IPS-15b (cell line): ENCODE results near the gene PANK4.

Experiments used
- H3K27me3 ChIP-seq: one replicate; pipeline ENCODE4 v1.6.1; 2013; ENCODE audit warnings: low read length; ENCODE audit not compliant: control insufficient read depth, insufficient read depth
- H3K36me3 ChIP-seq: one replicate; pipeline ENCODE4 v1.6.1; 2013; ENCODE audit warnings: low read length; ENCODE audit not compliant: control insufficient read depth, insufficient read depth
- H3K4me1 ChIP-seq: one replicate; pipeline ENCODE4 v1.6.1; 2013; ENCODE audit warnings: mild to moderate bottlenecking, low read length; ENCODE audit not compliant: control insufficient read depth, insufficient read depth
- H3K4me3 ChIP-seq: one replicate; pipeline ENCODE4 v1.5.1; 2013; ENCODE audit warnings: low read depth, low read length
- H3K9ac ChIP-seq: one replicate; pipeline ENCODE4 v1.6.1; 2013; ENCODE audit warnings: low read depth, mild to moderate bottlenecking, low read length
- H3K9me3 ChIP-seq: one replicate; pipeline ENCODE4 v1.6.1; 2013; ENCODE audit warnings: mild to moderate bottlenecking, low read length; ENCODE audit not compliant: control insufficient read depth, insufficient read depth

Gene PANK4

GRCh38 chr1:2513939-2514652, 12.3 kb downstream of the PANK4 start:
- no peak overlapping the region for H3K4me3 ChIP-seq
- no peaks in the 10 kb centered on the region for H3K27me3 ChIP-seq
- no peaks in the 10 kb centered on the region for H3K9me3 ChIP-seq
- H3K36me3 ChIP-seq, result peaks cover 87% of the 10 kb centered on the region
- H3K9ac ChIP-seq, result no peak overlapping the region
- no peaks in the 10 kb centered on the region for H3K4me1 ChIP-seq

DNA sequence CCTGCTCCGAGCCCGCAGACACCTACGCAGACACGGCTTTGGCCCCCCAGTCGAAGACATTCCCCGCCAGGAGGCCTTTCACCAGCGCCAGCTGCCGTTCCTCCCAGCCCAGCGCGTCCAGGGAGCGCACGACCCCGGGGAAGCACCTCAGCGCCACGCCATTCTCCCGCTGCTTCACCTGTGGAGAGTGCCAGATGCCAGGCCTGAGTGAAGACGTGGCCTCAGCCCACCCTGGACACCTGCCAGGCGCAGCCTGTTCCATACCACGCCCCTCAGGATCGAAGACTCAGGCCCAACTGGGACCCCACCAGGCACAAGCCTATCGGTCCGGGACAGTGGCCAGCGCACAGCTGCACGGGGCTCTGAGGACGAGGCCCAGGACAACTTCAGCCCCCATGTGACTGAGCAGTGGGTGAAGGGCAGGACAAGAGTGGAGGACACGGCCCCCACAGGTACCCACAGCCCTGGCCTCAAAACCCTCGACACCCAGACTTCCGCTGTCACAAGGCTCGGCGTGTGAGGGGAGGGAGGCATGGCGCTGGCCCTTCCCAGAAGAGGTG, 13.5 kb downstream of the PANK4 start:
- Histone ChIP-seq H3K9me3 (no peaks in the 10 kb centered on the region), H3K4me1 (no peaks in the 10 kb centered on the region), H3K4me3 (no peak overlapping the region), H3K27me3 (no peaks in the 10 kb centered on the region), H3K36me3 (peaks cover 84% of the 10 kb centered on the region), H3K9ac (no peak overlapping the region)

GRCh38 chr1:2510366-2511155, 15.8 kb downstream of the PANK4 start:
- H3K9me3 ChIP-seq, result no peaks in the 10 kb centered on the region
- no peaks in the 10 kb centered on the region for H3K4me1 ChIP-seq
- H3K4me3 ChIP-seq, result no peak overlapping the region
- no peaks in the 10 kb centered on the region for H3K27me3 ChIP-seq
- peaks cover 67% of the 10 kb centered on the region for H3K36me3 ChIP-seq
- no peak overlapping the region for H3K9ac ChIP-seq

DNA sequence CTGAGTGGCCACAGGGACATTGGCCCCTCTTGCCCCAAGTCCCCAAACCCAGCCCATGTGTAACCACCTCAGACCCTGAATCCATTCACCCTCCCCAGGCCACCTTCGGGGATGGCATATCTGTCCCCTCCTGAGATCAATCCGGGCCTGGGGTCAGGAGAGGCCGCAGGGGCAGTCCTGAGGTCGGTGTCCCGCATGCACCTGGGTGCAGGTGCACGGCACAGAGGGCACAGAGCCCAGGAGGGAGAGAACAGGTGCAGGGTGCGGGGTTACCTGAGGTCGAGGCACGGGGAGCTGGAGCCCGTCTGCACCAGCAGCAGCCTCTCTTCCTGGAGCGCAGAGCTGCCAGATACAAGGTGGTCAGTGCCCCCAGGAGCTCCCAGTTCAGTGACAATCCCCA, 16.8 kb downstream of the PANK4 start:
- H3K9me3 ChIP-seq, result no peaks in the 10 kb centered on the region
- no peak overlapping the region for H3K4me3 ChIP-seq
- H3K4me1 ChIP-seq, result no peaks in the 10 kb centered on the region
- no peak overlapping the region for H3K9ac ChIP-seq
- peaks cover 59% of the 10 kb centered on the region for H3K36me3 ChIP-seq
- H3K27me3 ChIP-seq, result no peaks in the 10 kb centered on the region

GRCh38 chr1:2508751-2509150, 17.6 kb downstream of the PANK4 start:
- Histone ChIP-seq H3K27me3 (no peaks in the 10 kb centered on the region), H3K4me1 (no peaks in the 10 kb centered on the region), H3K36me3 (peaks cover 53% of the 10 kb centered on the region), H3K9ac (no peak overlapping the region), H3K4me3 (no peak overlapping the region), H3K9me3 (no peaks in the 10 kb centered on the region)

DNA sequence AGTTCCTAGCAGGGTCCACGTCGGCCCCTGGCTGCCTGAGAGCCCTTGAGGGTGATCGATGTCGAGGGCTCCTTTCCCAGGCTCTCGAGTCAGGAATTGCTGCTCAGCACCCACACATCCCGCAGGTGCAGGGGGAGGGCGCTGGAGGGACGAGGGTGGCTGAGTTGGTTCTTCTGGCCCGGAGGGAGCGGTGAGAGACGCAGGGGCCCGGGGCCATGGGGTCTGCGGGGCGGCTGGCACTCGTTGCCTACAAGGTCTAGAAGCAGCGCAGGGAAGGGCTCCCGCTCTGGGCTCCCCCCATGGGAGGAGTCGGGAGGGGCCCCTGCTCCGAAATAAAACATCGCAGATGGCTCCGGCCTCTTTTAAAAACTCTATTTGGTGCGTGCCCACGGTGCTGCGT, 18.2 kb downstream of the PANK4 start:
- no peak overlapping the region for H3K4me3 ChIP-seq
- H3K36me3 ChIP-seq, result peaks cover 47% of the 10 kb centered on the region
- no peaks in the 10 kb centered on the region for H3K4me1 ChIP-seq
- H3K9me3 ChIP-seq, result no peaks in the 10 kb centered on the region
- no peaks in the 10 kb centered on the region for H3K27me3 ChIP-seq
- no peak overlapping the region for H3K9ac ChIP-seq

- H3K9ac ChIP-seq, result no peak overlapping the region
- H3K9me3 ChIP-seq, result no peaks in the 10 kb centered on the region
- no peaks in the 10 kb centered on the region for H3K27me3 ChIP-seq
- peaks cover 43% of the 10 kb centered on the region for H3K36me3 ChIP-seq
- H3K4me1 ChIP-seq, result no peaks in the 10 kb centered on the region
- no peak overlapping the region for H3K4me3 ChIP-seq
Measured at GRCh38 chr1:2507744-2508155, 18.6 kb downstream of the PANK4 start.

DNA sequence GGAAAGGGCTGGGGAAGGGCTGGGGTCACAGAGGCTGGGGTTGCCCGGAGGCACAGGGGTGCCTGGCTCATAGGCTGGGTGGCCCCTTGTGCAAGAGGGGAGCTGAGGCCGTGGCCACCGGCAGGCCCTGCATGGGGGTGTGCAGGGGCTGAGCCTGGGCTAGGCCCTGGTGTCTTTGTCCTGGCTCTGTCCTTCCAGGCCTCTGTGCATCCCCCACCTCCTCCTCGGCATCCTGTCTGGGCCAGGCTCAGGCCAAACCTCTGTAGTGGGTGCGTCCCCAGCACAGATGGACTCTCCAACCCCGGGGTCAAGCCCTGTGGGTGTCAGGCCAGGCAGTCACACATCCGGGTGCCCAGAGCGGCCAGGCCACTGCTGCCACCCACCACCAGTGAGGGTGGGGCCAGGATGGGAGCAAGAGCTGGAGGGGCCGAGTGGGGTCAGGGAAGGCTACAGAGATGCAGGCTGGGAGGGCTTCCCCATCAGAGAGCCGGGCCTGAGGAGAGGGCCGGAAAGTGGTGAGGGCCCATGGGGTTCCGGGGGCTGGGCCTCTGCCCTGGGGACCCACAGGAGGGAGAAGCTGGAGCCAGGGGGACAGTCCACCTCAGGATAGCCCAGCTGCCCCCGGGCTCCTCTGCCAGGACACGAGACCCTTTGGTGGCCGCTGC, 19.4 kb downstream of the PANK4 start:
- no peak overlapping the region for H3K9ac ChIP-seq
- H3K4me1 ChIP-seq, result no peaks in the 10 kb centered on the region
- H3K9me3 ChIP-seq, result no peaks in the 10 kb centered on the region
- H3K27me3 ChIP-seq, result no peaks in the 10 kb centered on the region
- peaks cover 38% of the 10 kb centered on the region for H3K36me3 ChIP-seq
- H3K4me3 ChIP-seq, result no peak overlapping the region

GRCh38 chr1:2506007-2506860, 20.2 kb downstream of the PANK4 start:
- Histone ChIP-seq H3K36me3 (peaks cover 30% of the 10 kb centered on the region), H3K4me3 (no peak overlapping the region), H3K27me3 (no peaks in the 10 kb centered on the region), H3K4me1 (no peaks in the 10 kb centered on the region), H3K9me3 (no peaks in the 10 kb centered on the region), H3K9ac (no peak overlapping the region)

- H3K27me3 ChIP-seq, result no peaks in the 10 kb centered on the region
- H3K9ac ChIP-seq, result no peak overlapping the region
- H3K4me3 ChIP-seq, result no peak overlapping the region
- H3K36me3 ChIP-seq, result peaks cover 23% of the 10 kb centered on the region
- no peaks in the 10 kb centered on the region for H3K9me3 ChIP-seq
- H3K4me1 ChIP-seq, result no peaks in the 10 kb centered on the region
Measured at GRCh38 chr1:2505461-2505994, 20.9 kb downstream of the PANK4 start.

GRCh38 chr1:2504949-2505272, 21.5 kb downstream of the PANK4 start:
- peaks cover 17% of the 10 kb centered on the region for H3K36me3 ChIP-seq
- H3K27me3 ChIP-seq, result no peaks in the 10 kb centered on the region
- no peaks in the 10 kb centered on the region for H3K4me1 ChIP-seq
- no peaks in the 10 kb centered on the region for H3K9me3 ChIP-seq
- no peak overlapping the region for H3K9ac ChIP-seq
- H3K4me3 ChIP-seq, result no peak overlapping the region
